ENCODE data around the gene ATP6V0E2. TPM values are rescaled to one million over a fixed set of nuclear protein-coding genes. Genes with fewer than 3 reads are reported as not detected.

ATP6V0E2 gene
- total and polyA plus RNA-seq, 12 donors: 17.5 to 101 (median 32.0) TPM

DNA sequence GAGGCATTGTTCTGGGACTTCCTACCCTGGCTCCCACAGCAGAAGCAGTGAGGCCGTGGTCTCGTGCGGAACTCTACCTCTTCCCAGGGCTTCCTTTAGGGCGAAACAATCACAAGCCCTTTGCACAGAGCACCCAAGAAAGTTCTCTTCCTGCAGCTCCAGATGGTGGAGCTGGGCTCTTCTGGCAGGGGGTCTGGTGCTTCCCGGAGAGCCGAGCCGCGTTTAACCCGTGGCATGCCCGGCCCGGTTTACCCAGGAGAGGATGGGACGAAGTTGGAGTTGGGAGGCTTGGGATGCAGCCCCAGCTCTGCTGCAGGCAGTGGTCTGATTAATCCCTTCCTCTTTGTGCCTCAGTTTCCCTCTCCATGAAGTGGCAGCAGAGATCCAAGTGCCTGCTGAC, 9.0 kb upstream of the ATP6V0E2 start:
- H3K4me1 ChIP-seq (replicated peaks in 1 of 2): no peaks in the 10 kb centered on the region
- DNase-seq: no peak
- no peak overlapping the region for H3K27ac ChIP-seq
- H3K36me3 ChIP-seq (replicated peaks in 1 of 2): peaks cover 0 to 29% of the 10 kb centered on the region in 2 donors
- intact Hi-C loops (cut with DNase I): no loop called here
- TF ChIP-seq POLR2A (IDR thresholded peaks at IDR 0.05) (no peak), CTCF (IDR thresholded peaks at IDR 0.05) (no peak)
- 92 to 96% (median 95%) methylated on average over 11 to 12 of the region's 12 CpGs for WGBS, 4 donors
- H3K4me3 ChIP-seq: no peak overlapping the region
- H3K27me3 ChIP-seq: no peaks in the 10 kb centered on the region
- H3K9me3 ChIP-seq (replicated peaks in 1 of 3): no peaks in the 10 kb centered on the region

DNA sequence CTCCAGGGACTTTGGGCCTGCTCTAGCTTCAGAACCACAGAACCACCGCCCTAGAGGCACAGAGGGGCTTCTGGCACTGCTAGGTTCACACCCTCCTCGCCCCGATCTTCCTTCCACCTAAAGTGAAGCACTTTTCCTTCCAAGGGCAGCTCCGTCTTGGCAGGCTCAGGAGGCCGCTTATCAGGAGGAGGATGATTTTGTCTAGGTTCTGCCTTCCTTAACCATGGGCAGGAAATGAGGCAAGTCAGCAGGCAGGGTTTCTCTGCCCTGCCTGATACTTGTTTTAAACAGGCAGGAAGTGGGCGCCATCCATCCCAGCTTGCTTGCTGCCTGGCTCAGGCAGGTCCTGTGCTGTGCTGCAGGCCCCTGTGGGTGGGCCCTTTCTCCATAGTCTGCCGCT, 8.3 kb upstream of the ATP6V0E2 start:
- Histone ChIP-seq H3K27ac (peak overlapping the region in 1 of 5 donors; percentile 34), H3K36me3 (replicated peaks in 1 of 2) (peaks cover 0 to 29% of the 10 kb centered on the region in 2 donors), H3K9me3 (replicated peaks in 1 of 3) (no peaks in the 10 kb centered on the region), H3K4me3 (no peak overlapping the region), H3K27me3 (no peaks in the 10 kb centered on the region), H3K4me1 (replicated peaks in 1 of 2) (no peaks in the 10 kb centered on the region)
- intact Hi-C loops (cut with DNase I): no loop called here
- peak in 2 of 7 donors; percentile 38 to 56 for DNase-seq
- TF ChIP-seq CTCF (IDR thresholded peaks at IDR 0.05): no peak
- no peak for TF ChIP-seq POLR2A (IDR thresholded peaks at IDR 0.05)
- WGBS, 4 donors: 63 to 79% (median 78%) methylated on average over 5 to 7 of the region's 7 CpGs

- DNase-seq: peak in 1 of 7 donors; percentile 35
- peaks cover 0 to 21% of the 10 kb centered on the region in 2 donors for H3K36me3 ChIP-seq (replicated peaks in 1 of 2)
These were observed 7.5 kb upstream of the ATP6V0E2 start for GRCh38 chr7:149866139-149866778.

More at GRCh38 chr7:149866139-149866778, 7.5 kb upstream of the ATP6V0E2 start:
- no peaks in the 10 kb centered on the region for H3K4me1 ChIP-seq (replicated peaks in 1 of 2)
- 85 to 87% (median 86%) methylated on average over 16 of the region's 16 CpGs for WGBS, 4 donors
- H3K4me3 ChIP-seq: no peak overlapping the region
- H3K27ac ChIP-seq: no peak overlapping the region
- intact Hi-C loops (cut with DNase I): no loop called here
- TF ChIP-seq POLR2A (IDR thresholded peaks at IDR 0.05): no peak
- no peak for TF ChIP-seq CTCF (IDR thresholded peaks at IDR 0.05)
- H3K27me3 ChIP-seq: no peaks in the 10 kb centered on the region
- no peaks in the 10 kb centered on the region for H3K9me3 ChIP-seq (replicated peaks in 1 of 3)
